Stimulated activated CD8-positive, alpha-beta memory T cell treated with anti-CD3 and anti-CD28 coated beads, Interleukin-4, amount 100 ng/mL, for 1 hour (primary cell): Measurements from ENCODE around the gene HCFC2.
"Not testable (repeated sequence)": the region's sequence is repeated elsewhere in the genome, so short reads cannot be mapped to it uniquely, and the experiment has no call there.

Experiments
- DNase-seq, 2 donors: peaks; one replicate each; pipeline ENCODE4 v3.0.0-alpha.2; 2020; ENCODE audit warnings: low read depth in 2 of 2, low spot score in 1 of 2

HCFC2 gene

DNA sequence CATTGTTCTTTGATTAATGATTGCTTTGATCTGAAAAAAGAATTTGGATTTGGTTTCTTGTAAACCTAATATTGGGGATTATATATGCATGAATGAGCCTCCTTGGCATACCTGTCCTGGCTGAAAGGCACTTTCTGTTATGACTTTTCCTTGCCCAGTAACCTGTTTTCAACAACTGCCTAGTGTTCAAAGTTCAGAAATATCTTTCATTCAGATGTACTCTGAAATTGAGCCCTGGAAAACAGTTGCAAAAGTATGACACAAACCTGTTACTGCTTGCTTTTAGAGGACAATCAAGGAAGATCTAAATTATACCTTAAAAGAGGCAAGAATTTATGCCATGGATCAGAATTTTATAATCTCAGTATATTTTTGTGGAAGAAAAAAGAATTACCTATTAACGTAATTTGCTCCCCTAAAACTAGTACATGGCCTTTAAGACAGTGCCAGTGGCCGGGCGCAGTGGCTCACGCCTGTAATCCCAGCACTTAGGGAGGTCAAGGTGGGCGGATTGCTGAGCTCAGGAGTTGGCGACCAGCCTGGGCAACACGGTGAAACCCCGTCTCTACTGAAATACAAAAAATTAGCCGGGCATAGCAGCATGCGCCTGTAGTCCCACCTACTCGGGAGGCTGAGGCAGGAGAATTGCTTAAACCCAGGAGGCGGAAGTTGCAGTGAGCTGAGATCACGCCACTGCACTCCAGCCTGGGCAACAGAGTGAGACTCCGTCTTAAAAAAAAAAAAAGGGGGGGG, 50.7 kb downstream of the HCFC2 start:
- not testable (repeated sequence) for DNase-seq

- DNase-seq: no peak
Measured at GRCh38 chr12:104115587-104115975, 51.2 kb downstream of the HCFC2 start.

- no peak for DNase-seq
Measured at GRCh38 chr12:104121001-104121400, 56.7 kb downstream of the HCFC2 start.

DNA sequence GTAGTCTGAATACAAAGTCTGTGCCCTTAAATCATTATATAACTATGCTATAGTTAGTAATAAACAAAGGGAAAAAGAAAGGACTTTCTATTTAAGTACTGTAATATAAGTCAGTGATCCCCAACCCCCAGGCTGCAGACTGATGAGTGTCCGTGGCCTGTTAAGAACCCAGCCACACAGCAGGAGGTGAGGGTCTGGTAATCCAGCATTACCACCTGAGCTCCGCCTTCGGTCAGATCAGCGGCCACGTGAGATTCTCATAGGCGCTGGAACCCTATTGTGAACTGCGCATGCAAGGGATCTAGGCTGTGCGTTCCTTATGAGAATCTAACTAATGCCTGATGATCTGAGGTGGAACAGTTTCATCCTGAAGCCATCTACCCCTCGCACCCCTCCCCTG, 58.0 kb downstream of the HCFC2 start:
- DNase-seq: no peak

GRCh38 chr12:104126548-104126947, 62.2 kb downstream of the HCFC2 start:
- DNase-seq: no peak

DNA sequence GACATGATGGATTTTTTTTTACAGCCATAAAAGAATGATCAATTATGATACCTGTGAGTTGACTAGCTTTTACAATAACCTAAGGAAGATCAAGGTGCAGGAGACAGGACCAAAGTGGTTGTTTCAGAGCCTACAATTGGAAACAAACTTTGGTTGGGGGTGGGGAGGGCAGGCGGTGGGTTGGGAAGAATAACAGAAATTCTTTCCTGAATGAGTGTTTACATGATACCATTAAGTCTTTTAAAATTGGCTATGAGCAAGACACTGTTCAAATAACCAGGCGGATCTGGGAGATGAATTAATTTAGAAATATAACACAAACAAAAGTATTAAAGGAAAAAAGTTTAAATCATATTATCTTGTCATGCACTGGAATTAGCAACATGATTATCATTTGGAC, 66.4 kb downstream of the HCFC2 start:
- no peak for DNase-seq

DNA sequence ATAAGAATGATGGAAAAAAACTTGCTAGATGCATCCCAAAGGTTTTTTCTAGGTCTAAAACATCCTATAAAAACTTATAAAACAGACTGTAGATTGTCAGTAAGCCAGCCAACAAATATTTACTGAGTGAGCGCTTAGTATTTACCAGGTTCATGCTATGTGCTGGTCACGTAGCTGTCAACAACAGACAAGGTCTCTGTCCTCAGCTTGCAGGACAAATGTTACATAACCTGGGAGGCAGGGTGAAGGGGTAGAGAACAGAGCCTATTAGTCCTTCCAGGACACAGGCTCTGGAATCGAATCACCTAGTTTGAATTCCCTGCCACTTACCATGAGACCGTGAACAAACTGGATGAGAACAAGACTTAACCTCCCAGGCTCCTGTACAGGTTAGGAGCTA, 67.3 kb downstream of the HCFC2 start:
- no peak for DNase-seq

DNA sequence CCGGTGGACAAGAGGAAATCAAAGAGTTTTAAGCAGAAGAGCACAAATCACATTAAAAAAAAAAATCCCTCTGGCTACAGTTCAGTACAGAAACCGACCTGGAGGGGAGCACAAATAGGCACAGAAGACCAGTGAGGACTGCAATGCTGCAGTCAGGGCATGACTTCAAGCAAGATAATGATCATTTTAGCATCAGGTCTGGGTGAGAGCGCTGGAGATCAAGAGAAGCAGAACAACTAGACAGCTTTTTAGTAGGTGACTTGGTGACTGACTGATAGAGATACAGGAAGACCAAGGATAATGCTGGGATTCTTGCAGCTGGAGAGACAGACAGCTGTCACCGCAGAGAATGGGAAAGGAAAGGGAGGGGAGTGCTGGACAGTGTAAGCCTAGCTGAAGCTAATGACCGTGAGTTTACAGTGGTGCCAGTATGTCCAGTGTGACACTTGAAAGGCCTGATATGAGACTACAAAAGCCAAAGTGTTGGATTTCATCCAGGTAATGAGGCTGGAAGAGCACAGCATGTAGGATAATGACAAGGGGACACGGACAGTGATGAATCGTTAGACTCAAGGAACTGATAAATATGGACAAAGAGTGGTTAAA, 68.1 kb downstream of the HCFC2 start:
- DNase-seq: no peak

DNA sequence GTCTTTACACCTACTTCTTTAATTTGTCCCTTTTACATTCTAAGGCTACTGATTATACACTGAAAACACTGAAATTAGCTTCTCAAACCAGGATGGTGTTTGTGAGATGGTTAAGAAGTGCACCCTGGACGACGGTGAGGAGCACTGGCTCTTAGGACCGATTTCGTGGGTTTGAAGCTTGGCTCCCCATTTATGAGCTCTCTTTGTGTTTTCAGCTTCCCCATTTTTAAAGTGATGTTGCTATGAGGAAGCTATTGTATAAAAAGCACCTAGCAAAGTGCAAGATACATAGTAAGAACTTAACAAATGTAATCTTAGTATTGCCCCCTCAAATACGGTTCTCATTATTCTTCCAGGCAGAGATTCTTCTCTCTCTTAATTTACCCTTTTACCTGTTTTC, 69.0 kb downstream of the HCFC2 start:
- DNase-seq: no peak

DNA sequence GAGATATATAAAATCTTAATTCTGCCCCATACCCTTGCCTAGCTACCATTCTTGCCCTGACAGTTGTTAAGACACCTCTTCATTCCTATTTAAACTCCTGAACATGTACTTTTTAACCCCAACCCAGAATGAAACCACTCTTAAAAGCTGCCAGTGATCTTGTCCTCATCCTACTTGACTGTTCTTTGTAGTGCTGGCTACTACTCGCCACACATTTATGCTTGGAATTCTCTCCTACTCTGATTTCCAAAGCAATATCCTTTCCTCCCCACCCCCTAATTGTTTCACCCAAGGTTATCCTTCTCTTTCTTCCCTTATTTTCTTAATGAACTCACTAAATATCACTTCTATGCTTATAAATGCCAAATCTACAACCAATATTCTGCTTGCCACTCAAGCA, 69.5 kb downstream of the HCFC2 start:
- DNase-seq: no peak

DNA sequence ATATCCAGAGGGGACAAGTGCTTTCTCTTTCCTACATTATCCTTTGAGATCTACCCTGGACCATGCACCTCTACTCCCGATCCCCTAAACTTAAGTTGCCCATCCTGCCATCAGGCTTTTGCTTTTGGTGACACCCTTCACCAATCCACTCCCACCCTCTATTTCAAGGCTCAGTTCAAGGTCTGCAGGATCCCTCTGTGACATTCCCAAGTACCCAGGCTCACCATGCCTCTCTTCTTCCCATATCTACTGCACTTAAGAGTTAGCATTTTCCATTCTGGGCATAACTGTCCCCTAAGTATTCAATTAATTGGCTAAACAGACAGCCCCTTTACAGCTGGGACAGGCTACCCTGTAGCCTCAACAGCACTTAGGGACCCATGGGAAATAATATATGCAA, 70.6 kb downstream of the HCFC2 start:
- DNase-seq: no peak

DNA sequence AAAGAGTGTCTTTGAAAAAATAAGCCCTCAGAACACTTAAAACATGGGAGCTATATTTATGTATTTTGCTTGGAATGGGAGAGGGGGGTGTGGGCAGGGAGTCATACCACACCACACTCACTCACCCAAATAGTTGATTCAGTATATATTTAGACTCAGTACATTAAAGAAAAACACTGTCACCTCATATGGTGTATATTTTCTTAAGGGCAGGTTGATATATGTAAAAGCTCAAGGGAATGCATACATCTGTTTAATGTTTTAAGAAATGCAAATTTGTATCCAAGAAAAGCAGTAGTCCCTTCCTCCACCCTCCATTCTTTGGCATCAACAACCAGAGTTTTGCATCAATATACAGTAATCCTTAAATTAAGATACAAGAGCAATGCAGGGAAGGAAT, 72.2 kb downstream of the HCFC2 start:
- no peak for DNase-seq

DNA sequence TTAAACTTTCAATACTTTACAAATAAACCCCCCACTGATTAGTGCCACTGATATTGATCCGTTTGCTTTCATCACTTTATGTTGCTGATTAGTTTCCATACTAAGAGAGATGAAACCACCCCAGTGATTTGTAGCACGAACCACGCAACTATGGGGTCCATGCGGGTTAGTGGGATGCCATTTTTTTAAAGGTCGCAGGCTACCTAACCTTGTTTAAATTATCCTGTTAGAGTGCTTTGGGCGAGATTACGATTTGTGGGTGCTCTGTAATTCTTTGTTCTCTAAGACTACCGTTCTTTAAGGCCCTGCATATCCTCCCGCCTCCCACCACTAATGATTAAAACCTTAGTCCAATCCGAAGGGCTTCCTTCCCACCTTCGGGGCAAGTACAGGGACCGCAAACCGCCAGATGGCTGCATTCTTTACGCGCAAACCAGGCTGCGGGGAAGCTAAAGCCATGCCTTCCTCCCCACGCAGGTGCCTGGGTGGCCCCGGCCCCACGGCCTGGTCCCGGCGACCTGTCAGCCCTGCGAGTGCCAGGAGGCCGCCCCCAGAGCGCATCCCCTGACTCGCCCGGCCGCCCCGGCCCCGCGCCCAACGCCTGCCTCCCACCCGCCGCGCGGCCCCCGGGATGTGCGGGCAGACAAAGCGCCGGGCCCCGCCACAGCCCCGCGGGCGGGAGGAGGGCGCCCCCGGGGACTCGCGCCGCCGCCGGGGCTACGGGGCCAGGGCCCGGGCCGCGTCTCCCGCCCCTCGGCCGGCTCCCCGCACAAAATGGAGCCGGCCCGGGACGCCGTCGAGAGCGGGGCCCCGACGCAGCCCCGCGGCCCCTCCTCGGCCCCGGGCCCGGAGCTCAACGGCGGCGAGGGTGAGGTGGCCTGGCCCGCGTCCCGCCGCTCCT, 72.9 kb downstream of the HCFC2 start:
- peak in 1 of 2 donors; percentile 21 for DNase-seq

- DNase-seq: peak; percentile 81 to 85
Measured at GRCh38 chr12:104137902-104138796, 73.8 kb downstream of the HCFC2 start, which contains the start of gene NFYB. Gene NFYB (minus strand): TSS chr12:104138210. CDS start chr12:104135453, 2,757 bp downstream.

DNA sequence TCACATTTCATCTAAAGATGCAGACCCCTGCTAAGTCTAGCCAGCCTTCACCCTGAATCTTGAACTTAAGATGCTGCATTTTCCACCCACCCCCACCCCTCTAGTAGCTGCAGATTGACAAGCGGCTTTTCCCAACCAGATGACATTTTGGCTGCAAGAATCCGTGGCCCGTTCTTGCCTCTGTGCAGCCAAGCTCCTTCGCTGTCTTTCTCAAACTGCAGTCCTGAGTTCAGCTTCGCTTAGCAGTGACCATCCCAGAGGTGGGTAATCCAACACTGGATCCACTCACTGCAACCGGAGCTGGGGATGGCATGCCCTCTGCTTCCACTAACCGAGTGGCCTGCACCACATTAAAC, 74.4 kb downstream of the HCFC2 start:
- no peak for DNase-seq

DNA sequence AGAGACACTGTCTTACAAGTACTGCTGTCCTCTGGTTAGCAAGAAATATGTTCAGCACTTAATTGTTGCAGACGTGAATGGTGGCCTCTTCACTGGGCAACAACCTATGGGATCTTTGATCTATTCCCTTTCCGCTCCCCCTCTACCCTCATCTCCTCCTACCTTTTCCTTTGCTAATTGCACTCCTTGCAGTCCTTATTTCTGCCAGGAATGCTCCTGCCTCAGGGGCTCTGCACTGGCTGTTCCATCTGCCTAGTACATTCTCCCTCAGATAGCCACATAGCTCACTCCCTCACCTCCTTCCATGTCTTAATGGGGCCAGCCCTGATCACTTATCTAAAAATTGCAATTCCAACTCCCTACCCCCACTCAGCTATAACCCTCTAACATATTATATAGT, 78.2 kb downstream of the HCFC2 start:
- DNase-seq: no peak

GRCh38 chr12:104143002-104143401, 78.7 kb downstream of the HCFC2 start:
- DNase-seq: no peak

- no peak for DNase-seq
Measured at GRCh38 chr12:104143918-104144317, 79.6 kb downstream of the HCFC2 start.

GRCh38 chr12:104147346-104147745, 83.0 kb downstream of the HCFC2 start:
- no peak for DNase-seq

GRCh38 chr12:104150416-104150815, 86.1 kb downstream of the HCFC2 start:
- no peak for DNase-seq

GRCh38 chr12:104152685-104153241, 88.4 kb downstream of the HCFC2 start:
- DNase-seq: no peak
